ENCODE data around the gene SULF2. TPM values are rescaled to one million over a fixed set of nuclear protein-coding genes. Genes with fewer than 3 reads are reported as not detected.
A peak's percentile ranks its signal among the peaks of the same experiment; 100 is the strongest.

Gene SULF2
- total RNA-seq, 1 donor: 1.9 TPM

GRCh38 chr20:47622118-47622665 lies 163.1 kb downstream of the SULF2 start:
- no peak overlapping the region for H3K4me3 ChIP-seq (ENCODE audit: low read depth, low read length)
- TF ChIP-seq, protein P1, sequence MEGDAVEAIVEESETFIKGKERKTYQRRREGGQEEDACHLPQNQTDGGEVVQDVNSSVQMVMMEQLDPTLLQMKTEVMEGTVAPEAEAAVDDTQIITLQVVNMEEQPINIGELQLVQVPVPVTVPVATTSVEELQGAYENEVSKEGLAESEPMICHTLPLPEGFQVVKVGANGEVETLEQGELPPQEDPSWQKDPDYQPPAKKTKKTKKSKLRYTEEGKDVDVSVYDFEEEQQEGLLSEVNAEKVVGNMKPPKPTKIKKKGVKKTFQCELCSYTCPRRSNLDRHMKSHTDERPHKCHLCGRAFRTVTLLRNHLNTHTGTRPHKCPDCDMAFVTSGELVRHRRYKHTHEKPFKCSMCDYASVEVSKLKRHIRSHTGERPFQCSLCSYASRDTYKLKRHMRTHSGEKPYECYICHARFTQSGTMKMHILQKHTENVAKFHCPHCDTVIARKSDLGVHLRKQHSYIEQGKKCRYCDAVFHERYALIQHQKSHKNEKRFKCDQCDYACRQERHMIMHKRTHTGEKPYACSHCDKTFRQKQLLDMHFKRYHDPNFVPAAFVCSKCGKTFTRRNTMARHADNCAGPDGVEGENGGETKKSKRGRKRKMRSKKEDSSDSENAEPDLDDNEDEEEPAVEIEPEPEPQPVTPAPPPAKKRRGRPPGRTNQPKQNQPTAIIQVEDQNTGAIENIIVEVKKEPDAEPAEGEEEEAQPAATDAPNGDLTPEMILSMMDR (IDR thresholded peaks at IDR 0.05; ENCODE audit: insufficient read depth, low read length): no peak
- peak; percentile 19 for DNase-seq (ENCODE audit: low read depth)

DNA sequence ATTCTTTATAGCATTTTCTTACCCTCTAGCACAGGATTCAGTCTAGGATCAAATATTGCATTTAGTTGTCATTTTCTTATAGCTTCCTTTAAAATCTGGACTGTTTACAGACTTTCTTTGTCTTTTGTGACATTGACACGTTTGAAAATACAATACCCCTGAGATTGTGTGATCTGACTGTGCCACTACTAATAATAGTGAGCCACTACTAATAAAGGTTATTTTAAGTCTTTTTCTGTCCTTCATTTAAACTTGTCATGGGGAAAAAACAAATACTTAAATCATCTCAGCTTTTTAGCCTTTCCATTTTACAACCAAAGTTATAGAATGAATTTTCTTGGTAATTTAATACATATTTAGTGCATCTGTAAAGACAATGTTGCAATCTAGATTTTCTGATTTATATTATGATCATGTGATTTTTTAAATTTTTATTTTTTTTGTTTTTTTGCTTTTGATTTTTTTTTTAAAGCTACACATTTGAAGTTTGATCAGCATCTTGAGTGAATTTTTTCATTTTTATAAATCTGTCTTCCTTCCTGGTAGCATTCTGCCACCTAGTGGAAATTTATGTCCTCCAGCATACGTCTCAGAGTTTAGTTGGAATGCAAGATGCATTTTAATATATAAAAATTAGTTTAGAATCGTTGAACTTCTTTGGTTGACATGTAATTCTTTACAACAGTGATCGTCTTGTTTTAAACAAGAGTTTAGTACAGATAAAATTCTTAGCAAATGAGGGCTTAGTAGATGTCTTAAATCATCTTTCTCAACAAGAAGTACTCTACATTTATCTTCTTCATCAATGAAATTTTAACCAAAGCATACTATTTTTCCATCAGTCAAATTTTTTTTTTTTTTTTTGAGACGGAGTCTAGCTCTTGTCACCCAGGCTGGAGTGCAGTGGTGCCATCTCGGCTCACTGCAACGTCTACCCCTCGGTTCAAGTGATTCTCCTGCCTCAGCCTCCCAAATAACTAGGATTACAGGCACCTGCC lies 164.2 kb downstream of the SULF2 start:
- TF ChIP-seq, protein P1 (IDR thresholded peaks at IDR 0.05; ENCODE audit: insufficient read depth, low read length): peak; percentile 82
- no peak overlapping the region for H3K4me3 ChIP-seq (ENCODE audit: low read depth, low read length)
- DNase-seq (ENCODE audit: low read depth): peak; percentile 89

DNA sequence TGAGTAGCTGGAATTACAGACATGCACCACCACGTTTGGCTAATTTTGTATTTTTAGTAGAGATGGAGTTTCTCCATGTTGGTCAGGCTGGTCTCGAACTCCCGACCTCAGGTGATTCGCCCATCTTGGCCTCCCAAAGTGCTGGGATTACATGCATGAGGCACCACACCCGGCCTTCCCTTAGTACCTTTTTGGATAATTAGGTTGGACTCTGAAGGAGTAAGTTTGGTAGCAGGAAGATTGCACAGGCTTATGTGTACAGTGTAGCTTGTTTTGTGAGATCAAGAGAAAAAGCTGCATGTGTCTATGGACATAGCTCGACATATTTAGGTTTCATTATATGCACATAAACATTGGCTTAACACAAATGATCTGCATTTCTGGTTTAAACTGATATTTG lies 166.8 kb downstream of the SULF2 start:
- no peak overlapping the region for H3K4me3 ChIP-seq (ENCODE audit: low read depth, low read length)
- TF ChIP-seq, protein P1 (IDR thresholded peaks at IDR 0.05; ENCODE audit: insufficient read depth, low read length): no peak

GRCh38 chr20:47614703-47615309 lies 170.5 kb downstream of the SULF2 start:
- DNase-seq (ENCODE audit: low read depth): no peak
- H3K4me3 ChIP-seq (ENCODE audit: low read depth, low read length): no peak overlapping the region
- TF ChIP-seq, protein P1 (IDR thresholded peaks at IDR 0.05; ENCODE audit: insufficient read depth, low read length): no peak

More for the DNA sequence above, 166.8 kb downstream of the SULF2 start:
- no peak for DNase-seq (ENCODE audit: low read depth)

DNA sequence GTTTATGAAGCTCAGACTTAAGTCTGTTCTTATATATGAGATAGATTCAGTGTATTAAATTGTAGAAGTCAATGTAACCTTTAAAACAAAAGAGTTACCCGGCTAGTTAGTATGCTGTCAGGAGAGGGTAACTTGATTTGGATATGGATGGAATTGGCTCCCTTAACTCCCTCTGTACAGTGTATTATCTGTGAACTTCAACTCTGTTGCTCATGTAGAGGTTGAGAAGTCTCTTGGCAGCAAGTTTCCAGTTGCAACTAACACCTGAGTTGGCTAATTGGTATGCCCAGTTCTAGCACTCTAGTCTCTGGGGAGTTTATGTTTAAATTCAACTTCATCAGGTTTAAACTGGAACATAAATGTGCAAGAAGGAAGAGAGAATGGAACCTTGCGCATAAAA lies 172.6 kb downstream of the SULF2 start:
- H3K4me3 ChIP-seq (ENCODE audit: low read depth, low read length): no peak overlapping the region
- no peak for DNase-seq (ENCODE audit: low read depth)
- TF ChIP-seq, protein P1 (IDR thresholded peaks at IDR 0.05; ENCODE audit: insufficient read depth, low read length): no peak

DNA sequence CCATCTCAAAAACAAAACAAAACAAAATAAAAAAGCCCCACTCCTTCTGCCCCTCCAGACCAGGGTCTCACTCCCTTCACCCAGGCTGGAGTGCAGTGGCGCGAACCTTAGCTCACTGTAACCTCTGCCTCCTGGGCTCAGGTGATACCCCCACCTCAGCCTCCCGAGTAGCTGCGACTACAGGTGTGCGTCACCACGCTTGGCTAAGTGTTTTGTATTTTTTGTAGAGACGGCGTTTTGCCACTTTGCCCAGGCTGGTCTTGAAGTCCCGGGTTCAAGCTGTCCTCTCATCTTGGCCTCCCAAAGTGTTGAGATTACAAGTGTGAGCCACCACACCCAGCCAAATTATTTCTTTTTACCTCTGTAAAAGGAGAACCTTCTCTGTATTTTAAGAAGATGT lies 173.5 kb downstream of the SULF2 start:
- TF ChIP-seq, protein P1 (IDR thresholded peaks at IDR 0.05; ENCODE audit: insufficient read depth, low read length): no peak
- no peak for DNase-seq (ENCODE audit: low read depth)
- no peak overlapping the region for H3K4me3 ChIP-seq (ENCODE audit: low read depth, low read length)

Data from fibroblast of the aortic adventitia (primary cell).